Cerebellar nuclear complex (tissue), 1 donor: ENCODE measurements around the gene ZP2.
"Not testable (repeated sequence)": the region's sequence is repeated elsewhere in the genome, so short reads cannot be mapped to it uniquely, and the experiment has no call there.

ENCODE experiments used
- DNase-seq, 2 experiments: peaks; one replicate each; lab custom pipeline; 2025; lab: John Stamatoyannopoulos, UW

The ZP2 gene

GRCh38 chr16:21211486-21211885 lies at the start of gene ZP2:
TSS of gene ZP2 (minus strand) at chr16:21211574. CDS start at chr16:21211547, 27 bp downstream.
- peak; percentile 27 to 81 for DNase-seq

GRCh38 chr16:21257284-21257683 lies 45.9 kb upstream of the ZP2 start:
- no peak for DNase-seq

- DNase-seq = no peak
These were observed 45.3 kb upstream of the ZP2 start for GRCh38 chr16:21256636-21257035.

GRCh38 chr16:21253470-21253869 lies 42.1 kb upstream of the ZP2 start:
- DNase-seq = no peak

- no peak for DNase-seq
These were observed 38.9 kb upstream of the ZP2 start for GRCh38 chr16:21250072-21250923.

GRCh38 chr16:21248179-21248578 lies 36.8 kb upstream of the ZP2 start:
- not testable (repeated sequence) for DNase-seq

GRCh38 chr16:21244518-21245215 lies 33.3 kb upstream of the ZP2 start:
- DNase-seq = peak in 1 of 2 experiments; percentile 33

GRCh38 chr16:21242756-21243155 lies 31.4 kb upstream of the ZP2 start:
- no peak for DNase-seq

- no peak for DNase-seq
These were observed 28.3 kb upstream of the ZP2 start for GRCh38 chr16:21239646-21240045.

GRCh38 chr16:21236831-21237230 lies 25.5 kb upstream of the ZP2 start:
- no peak for DNase-seq

GRCh38 chr16:21235199-21235585 lies 23.8 kb upstream of the ZP2 start:
- no peak for DNase-seq

GRCh38 chr16:21233521-21234150 lies 22.3 kb upstream of the ZP2 start, which contains the start of gene ANKS4B:
TSS of gene ANKS4B (plus strand) at chr16:21233699. CDS start at chr16:21233738, 39 bp downstream.
- DNase-seq = no peak

GRCh38 chr16:21233045-21233520 lies 21.7 kb upstream of the ZP2 start:
- no peak for DNase-seq

GRCh38 chr16:21228361-21228872 lies 17.0 kb upstream of the ZP2 start:
- DNase-seq = no peak

GRCh38 chr16:21227866-21228265 lies 16.5 kb upstream of the ZP2 start:
- no peak for DNase-seq

- peak in 1 of 2 experiments; percentile 70 for DNase-seq
These were observed 15.4 kb upstream of the ZP2 start for GRCh38 chr16:21226749-21227148.

GRCh38 chr16:21224800-21225199 lies 13.4 kb upstream of the ZP2 start:
- no peak for DNase-seq

- no peak for DNase-seq
These were observed 12.4 kb upstream of the ZP2 start for GRCh38 chr16:21223787-21224186.

- DNase-seq = no peak
These were observed 11.3 kb upstream of the ZP2 start for GRCh38 chr16:21222495-21223337.

- DNase-seq = no peak
These were observed 8.2 kb upstream of the ZP2 start for GRCh38 chr16:21219551-21219950.

GRCh38 chr16:21218153-21218552 lies 6.8 kb upstream of the ZP2 start:
- no peak for DNase-seq
